ENCODE measurements around the gene SHB.

The SHB gene

GRCh38 chr9:38041564-38042243 is 27.3 kb downstream of the SHB start:
- DNase-seq: no peak

GRCh38 chr9:38039907-38040682 is 28.9 kb downstream of the SHB start:
- no peak for DNase-seq

- no peak for DNase-seq
Measured at GRCh38 chr9:38039090-38039906, 29.7 kb downstream of the SHB start.

GRCh38 chr9:38038307-38039089 is 30.5 kb downstream of the SHB start:
- no peak for DNase-seq

- no peak for DNase-seq
Measured at GRCh38 chr9:38037981-38038306, 31.1 kb downstream of the SHB start.

- DNase-seq: no peak
Measured at GRCh38 chr9:38036359-38037084, 32.5 kb downstream of the SHB start.

GRCh38 chr9:38035873-38036272 is 33.2 kb downstream of the SHB start:
- DNase-seq: no peak

GRCh38 chr9:38033941-38034340 is 35.1 kb downstream of the SHB start:
- no peak for DNase-seq

DNA sequence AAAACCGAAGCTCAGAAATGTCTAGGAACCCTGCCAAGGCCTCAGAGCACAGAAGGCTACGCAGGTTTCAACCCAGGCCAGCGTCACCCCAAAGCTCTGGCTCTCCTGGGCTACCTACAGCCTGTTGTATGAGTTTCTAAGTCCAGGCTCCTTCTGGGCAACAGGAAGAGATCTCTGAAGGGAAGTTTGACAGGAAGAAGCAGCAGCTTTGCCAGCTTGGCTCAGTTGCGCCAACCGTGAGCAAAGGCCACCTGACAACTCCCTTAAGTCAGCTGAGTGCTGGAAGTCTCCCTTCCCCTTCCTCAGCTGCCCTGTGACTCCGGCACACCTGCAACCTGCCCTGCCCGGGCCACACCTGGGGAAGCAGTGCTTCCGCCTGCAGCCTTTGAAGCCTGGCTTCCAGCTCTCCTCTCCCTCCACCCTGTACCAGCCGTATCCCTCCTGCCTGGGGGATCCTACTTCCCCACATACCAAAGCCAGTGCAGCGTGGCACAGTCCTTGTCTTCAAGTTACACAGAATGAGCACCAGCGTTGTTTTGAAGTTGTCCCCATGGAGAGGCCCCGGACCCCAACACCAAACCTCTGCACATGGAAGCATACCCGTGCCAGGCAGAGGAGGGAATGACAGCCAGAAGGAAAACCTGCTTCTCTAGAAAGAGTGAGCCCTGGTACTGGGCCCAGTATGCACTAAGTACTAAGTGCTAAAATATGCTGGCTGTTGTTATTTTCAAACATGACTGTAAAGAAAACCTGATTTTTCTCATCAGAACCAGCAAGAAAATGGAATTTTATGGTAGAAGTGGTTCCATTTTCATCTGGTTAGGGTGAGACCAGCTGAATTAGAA is 36.5 kb downstream of the SHB start:
- DNase-seq: no peak

DNA sequence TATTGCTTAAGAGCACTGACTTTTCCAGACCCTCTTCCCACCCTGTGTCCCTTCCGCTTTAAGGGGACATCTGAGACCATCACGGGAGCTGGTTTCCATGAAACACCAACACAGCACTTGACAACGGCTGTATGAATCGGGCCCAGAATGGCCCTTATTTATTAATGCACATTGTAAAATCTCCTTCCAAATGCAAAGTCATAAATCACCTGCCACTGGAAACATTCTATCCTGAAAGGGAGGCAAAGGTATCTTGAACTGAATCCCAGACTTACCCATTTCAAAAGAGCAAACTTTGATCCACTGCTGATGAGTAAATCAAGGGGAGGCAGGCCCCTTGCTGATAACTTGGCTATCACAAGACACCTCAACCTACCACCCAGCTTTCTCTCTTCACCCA is 37.4 kb downstream of the SHB start:
- no peak for DNase-seq

DNA sequence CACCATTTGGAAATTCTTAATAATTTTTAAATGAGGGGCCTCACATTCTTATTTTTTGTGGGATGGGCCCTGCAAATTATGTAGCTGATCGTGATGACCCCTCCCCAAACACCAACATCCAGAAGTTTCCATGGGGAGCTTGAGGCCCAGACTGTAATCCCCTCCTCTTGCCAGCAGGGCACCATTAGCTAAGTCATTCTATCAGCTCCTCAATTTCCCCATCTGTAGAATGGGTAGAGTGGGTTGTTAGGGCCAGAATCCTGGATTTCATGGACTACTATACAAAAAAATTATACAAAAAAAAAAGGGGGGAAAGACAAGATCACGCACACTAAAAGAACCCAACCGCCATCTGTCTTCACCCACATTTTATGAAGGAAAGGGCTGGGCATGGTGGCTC is 38.4 kb downstream of the SHB start:
- DNase-seq: no peak

- no peak for DNase-seq
Measured at GRCh38 chr9:38029915-38030638, 39.0 kb downstream of the SHB start.

DNA sequence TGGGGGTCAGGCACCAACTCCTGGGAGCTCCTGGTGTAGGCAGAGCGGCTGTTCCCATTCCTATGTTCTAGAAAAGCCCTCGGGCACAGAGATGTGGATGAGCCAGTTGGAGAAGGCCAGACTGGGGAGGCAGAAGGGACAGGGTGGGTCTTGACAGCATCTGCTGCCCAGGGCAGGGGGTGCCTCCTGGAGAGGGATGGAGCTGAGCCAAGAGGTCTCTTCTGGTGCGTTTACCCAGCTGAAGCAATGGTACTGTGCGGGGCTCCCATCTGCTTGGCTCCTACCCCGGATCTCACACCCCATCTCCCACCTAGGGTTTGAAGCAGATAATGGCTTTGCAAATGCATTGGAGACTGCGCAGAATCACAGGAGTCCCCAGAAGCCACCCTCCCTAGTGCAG is 41.3 kb downstream of the SHB start:
- no peak for DNase-seq

DNA sequence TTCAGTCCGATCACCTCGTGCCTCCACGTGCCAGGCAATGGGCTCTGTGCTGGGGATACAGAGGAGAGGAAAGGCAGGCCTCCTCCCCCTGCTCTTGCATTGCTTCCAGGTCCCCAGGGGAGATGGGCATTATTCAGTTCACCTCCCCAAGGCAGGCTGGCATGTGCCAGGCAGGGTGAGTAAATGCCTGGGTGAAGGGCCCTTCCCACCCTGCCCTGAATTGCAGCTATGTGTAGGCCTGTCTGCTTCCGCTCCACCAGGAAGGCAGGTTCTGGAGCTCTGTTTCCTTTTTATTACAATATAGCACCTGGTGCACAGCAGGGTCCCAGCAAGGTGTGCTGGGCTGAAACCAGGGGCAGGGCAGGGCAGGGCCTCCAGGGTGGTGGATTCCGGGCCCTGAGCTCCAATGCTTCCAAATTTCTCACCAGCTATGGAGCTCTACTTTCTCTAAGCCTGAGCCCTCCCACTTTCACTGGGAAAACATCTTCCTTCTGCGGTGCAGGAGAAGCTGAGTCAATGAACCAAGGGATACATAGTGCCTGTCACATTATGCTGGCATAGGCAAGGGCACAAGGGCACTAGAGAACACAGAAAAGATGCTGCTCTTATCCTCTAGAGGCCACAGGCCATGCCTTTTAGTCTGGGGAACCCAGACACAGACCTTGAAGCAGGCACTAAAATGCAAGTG is 42.0 kb downstream of the SHB start:
- no peak for DNase-seq

DNA sequence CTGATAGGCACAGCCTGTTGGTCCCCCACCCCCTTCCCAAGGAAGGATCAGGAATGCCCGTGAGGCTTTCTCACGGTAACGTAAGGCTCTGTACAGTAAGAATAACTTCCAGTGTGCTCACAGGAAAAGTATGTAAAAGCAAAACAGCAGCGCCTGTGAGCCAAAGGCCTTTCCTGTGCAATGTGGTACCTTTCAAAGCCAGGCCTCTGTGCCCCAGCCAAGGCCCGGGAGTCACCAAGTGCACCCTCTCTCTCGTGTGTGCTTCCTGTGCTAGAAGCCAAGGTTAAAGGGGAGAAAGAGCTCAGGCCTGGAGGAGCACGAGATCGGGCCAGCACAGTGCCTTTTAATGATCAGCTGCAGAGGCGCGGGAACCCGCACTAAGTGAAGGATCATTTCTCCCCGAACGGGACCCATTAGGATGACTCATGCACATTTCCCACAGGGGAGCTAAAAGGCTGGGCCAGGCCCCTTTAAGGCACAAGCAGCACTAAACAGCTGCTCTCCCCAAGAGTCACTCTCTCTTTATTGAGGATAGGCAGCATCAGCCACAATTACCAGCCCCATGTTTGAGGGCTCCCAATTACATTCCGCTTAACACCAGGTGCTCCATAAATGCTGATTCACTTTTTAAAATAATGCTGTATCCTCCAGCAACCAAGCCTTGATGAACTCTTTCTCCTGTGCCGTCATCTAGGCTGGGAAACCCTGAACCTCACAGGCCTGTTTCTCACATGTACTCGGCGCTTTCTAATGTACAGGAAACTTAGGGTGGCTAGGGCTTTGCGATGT is 42.8 kb downstream of the SHB start:
- no peak for DNase-seq

DNA sequence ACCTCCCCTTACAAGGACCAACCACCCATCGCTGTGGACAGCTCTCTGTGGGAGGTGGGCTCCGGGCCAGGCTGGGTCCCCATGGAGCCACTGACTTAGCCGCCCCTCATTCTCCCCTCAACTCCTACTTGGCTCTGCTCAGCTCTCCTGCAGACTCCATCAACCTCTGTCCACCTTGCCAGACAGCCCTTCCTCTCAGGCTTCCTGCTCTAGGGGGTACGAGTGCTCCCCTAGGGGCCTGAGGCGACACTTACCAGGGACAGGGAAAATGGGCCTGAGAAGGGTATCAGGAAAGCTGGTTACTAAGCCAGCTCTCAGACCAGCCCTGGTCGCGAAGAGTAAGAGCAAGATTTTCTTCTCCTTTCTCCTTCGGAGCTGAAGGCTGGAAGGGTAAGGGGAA is 43.9 kb downstream of the SHB start:
- DNase-seq: no peak

DNA sequence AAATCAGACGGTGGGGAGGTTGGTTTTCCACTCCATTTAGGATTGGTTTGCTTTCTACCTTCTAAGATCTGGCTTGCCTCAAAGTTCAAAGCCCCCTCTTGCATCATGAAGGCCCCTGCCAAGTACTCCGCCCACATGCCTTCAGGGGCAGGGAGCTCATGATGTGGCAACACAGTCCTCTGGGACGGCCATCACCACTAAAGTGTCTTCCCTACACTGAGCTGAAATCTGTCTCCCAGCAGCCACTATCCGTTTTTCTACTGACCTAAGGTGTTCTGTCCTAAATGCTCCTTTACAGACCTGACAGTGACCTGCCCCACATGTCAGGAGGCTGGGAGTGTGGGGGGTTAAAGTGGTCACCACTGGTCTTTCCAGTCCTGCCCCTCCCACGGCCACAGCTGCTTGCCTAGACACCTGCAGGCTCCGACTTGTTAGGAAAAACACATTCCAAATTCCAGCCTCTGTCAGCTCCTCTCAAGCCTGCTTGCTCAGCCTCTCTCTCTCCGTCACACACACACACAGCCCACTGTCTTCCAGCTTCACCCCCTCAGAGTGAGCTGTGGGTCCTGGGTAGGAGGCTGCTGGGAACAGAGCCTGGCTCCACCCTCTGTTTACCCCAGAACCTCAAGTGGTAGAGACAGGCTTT is 44.9 kb downstream of the SHB start:
- DNase-seq: no peak

DNA sequence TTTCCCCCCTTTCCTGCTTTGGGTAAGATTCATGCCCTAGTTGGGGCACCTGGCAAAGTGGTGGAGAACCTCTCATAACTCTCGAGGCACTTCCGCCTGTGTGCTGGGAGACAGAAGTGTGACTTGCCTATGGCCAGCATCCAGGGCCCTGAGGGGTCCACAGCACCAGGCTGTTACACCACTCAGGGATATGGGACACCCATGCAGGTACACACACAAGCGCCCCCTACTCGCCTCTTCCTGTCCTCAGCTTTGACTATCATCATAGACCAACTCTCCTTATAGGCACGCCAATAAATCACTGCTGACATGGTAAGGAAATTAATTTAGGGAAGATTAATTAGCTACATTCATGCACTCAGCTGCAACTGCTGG is 45.4 kb downstream of the SHB start:
- DNase-seq: no peak

DNA sequence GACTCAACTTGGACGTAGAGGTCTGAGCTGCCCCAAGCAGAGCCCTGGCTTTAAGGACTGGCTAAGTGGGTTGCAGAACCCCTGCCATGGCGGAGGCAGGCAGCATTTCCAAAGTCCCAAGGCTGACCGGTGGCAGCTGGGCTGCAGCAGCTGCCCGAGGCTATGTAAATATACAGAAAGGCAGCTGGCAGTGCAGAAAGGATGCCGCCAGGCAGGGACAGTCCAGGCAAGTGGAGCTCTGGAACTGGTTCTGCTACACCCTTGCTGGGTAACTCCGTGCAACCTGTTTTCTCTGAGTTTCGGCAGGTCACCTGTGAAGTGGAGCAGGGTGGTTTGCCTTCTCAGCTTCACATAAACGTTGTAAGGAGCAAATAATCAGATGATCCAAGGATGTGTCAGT is 46.0 kb downstream of the SHB start:
- DNase-seq: no peak

All from stimulated activated naive CD4-positive, alpha-beta T cell (primary cell).